ENCODE data around the gene WWOX.
A peak's percentile ranks its signal among the peaks of the same experiment; 100 is the strongest.

WWOX gene

DNA sequence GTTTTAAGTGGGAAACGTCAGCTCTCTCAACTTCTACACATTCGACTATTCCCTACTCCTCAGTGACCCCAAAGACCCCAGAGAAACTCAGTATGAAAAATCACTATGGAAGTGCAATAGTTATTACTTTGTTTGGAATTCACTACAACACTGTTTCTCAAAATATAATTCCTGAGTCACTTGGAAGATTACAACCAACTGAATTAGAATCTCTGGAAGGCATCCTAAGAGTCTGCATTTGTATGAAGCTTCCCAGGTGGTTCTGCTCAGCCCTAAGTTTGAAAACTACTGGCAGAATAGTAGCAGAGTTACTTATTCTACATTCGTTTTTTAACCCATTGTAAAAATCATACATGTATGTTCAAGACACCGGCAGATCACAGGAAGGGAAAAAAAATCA is 975.5 kb downstream of the WWOX start:
- DNase-seq (ENCODE audit: low read depth), result no peak
- no peak for TF ChIP-seq MYC (IDR thresholded peaks at IDR 0.05; ENCODE audit: low read depth, low read length)
- TF ChIP-seq, protein P1, sequence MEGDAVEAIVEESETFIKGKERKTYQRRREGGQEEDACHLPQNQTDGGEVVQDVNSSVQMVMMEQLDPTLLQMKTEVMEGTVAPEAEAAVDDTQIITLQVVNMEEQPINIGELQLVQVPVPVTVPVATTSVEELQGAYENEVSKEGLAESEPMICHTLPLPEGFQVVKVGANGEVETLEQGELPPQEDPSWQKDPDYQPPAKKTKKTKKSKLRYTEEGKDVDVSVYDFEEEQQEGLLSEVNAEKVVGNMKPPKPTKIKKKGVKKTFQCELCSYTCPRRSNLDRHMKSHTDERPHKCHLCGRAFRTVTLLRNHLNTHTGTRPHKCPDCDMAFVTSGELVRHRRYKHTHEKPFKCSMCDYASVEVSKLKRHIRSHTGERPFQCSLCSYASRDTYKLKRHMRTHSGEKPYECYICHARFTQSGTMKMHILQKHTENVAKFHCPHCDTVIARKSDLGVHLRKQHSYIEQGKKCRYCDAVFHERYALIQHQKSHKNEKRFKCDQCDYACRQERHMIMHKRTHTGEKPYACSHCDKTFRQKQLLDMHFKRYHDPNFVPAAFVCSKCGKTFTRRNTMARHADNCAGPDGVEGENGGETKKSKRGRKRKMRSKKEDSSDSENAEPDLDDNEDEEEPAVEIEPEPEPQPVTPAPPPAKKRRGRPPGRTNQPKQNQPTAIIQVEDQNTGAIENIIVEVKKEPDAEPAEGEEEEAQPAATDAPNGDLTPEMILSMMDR (IDR thresholded peaks at IDR 0.05; ENCODE audit: low read depth, low read length), result no peak
- TF ChIP-seq POLR2A (IDR thresholded peaks at IDR 0.05; ENCODE audit: extremely low read depth, insufficient read length), result no peak
- TF ChIP-seq, protein P2, sequence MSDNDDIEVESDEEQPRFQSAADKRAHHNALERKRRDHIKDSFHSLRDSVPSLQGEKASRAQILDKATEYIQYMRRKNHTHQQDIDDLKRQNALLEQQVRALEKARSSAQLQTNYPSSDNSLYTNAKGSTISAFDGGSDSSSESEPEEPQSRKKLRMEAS (IDR thresholded peaks at IDR 0.05; ENCODE audit: low read depth, low read length), result no peak
- H3K4me3 ChIP-seq (ENCODE audit: low read depth, low read length), result no peak overlapping the region

DNA sequence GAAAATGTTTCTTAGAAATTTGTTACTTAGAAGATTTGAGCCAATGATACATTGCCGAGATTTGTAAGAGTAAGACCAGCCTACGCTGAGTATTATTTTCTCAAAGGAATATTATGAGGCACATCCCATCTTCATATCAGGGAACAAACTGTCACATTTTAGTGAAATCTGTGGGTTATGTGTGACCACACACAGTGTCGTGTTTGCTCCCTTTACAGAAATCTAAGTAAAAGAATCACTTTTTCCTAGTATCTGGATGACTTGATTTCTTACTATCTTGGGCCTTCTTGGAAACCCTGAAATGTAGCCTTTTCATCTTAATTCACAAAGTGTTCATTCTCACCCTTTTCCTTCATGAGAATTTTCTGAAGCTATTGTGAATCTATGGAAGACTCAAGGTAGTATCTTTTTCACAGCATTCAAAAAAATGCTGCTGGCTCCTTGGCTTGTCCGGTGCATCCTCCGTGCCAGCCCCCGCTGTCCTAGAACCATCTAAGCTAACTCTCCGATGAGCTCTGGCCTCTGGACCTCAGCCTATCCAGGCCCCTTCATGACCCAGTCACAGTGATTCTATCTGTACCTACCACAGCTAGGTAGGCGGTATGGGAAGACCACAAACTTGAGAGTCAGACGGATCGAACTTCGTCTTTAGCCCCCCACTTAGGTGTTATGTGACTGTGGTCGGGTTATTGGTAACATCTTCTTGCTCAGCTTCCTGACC is 976.8 kb downstream of the WWOX start:
- no peak for DNase-seq (ENCODE audit: low read depth)
- no peak overlapping the region for H3K4me3 ChIP-seq (ENCODE audit: low read depth, low read length)
- TF ChIP-seq, protein P2 (IDR thresholded peaks at IDR 0.05; ENCODE audit: low read depth, low read length), result no peak
- TF ChIP-seq MYC (IDR thresholded peaks at IDR 0.05; ENCODE audit: low read depth, low read length), result no peak

DNA sequence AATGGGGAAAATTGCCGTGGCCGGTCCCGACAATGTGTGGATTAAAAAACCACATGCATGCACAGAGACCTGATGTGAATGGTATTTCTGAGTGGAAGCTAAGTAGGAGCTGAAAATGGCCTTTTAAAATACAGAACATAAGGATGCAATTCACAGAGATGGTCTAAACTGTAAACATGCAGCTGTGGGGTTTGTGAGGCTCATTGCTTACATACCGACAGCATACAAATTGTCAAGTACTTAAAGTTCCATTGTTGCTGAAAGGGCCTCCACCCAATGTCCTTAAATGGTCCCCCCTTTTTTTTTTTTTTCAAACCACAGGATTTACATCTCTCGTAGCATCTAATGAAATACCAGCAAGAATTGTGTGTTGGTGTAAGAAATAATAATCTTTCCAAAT is 977.9 kb downstream of the WWOX start:
- no peak overlapping the region for H3K4me3 ChIP-seq (ENCODE audit: low read depth, low read length)
- TF ChIP-seq POLR2A (IDR thresholded peaks at IDR 0.05; ENCODE audit: extremely low read depth, insufficient read length), result no peak
- TF ChIP-seq MYC (IDR thresholded peaks at IDR 0.05; ENCODE audit: low read depth, low read length), result no peak
- no peak for DNase-seq (ENCODE audit: low read depth)

DNA sequence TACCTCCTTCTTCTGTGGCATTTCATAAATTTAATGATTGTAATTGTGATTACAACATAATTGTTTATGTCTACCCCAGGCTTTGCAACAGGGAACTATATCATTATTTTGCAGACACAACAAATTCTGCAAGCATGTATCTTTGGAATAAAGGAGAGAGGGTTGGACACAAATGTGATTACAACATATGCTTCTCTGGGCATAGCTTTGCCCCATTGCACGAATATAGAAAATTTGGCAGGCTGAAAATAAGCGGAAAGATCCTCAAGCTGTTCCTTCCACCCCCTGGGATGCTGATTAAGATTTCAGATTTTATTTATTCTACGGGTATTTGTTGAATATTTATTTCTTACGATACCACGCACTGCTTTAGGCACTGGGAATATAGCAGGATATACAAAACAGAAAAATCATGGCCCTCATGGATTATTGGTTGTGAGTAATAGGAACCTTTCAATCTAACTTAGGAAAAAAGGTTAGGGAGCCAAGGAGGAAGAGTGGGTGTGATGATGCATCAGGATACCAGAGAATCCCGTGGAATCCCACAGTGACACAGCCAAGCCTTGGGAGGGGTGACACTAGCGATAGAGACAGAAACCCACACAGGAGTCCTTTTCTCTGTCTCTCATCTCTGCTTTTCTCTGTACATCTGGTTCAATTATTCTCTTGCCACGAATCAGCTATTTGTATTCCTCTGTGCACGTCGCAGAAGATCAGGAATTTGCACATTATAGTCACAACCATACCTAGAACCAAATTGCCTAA is 980.4 kb downstream of the WWOX start:
- H3K4me3 ChIP-seq (ENCODE audit: low read depth, low read length), result no peak overlapping the region
- no peak for TF ChIP-seq POLR2A (IDR thresholded peaks at IDR 0.05; ENCODE audit: extremely low read depth, insufficient read length)
- TF ChIP-seq MYC (IDR thresholded peaks at IDR 0.05; ENCODE audit: low read depth, low read length), result no peak
- TF ChIP-seq, protein P2 (IDR thresholded peaks at IDR 0.05; ENCODE audit: low read depth, low read length), result no peak
- TF ChIP-seq, protein P1 (IDR thresholded peaks at IDR 0.05; ENCODE audit: low read depth, low read length), result no peak
- no peak for DNase-seq (ENCODE audit: low read depth)

DNA sequence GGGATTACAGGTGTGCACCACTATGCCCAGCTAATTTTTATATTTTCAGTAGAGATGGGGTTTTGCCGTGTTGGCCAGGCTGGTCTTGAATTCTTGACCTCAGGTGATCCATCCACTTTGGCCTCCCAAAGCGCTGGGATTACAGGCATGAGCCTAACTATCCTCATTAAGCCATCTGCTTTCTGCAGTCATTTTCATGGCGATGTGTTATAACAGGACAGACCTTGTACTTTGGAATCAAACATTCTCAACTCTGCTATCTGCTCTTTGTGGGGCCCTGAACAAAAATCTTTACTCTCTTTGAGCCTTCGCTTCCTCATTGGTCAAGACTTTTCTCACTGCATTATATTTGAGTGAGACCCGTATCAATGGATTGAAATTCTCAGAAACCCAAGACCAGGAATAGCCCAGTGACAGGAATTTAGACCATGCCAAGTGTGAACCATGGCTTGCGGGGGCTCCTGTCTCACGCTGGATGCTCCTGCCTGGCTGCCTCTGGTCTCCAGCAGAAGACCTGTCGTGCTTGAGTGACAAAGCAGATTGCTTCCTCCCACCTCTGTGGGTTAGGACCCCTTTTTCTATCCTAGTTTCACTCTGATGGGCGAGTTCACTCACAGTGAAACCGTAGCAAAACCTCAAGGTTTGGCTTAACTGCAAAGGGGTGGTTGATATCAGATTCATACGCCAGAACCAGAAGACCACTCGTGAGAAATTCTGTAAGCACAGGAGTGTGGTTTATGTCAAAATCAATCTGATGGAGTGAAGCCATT is 982.0 kb downstream of the WWOX start:
- no peak overlapping the region for H3K4me3 ChIP-seq (ENCODE audit: low read depth, low read length)
- no peak for DNase-seq (ENCODE audit: low read depth)
- TF ChIP-seq, protein P1 (IDR thresholded peaks at IDR 0.05; ENCODE audit: low read depth, low read length), result no peak
- TF ChIP-seq, protein P2 (IDR thresholded peaks at IDR 0.05; ENCODE audit: low read depth, low read length), result no peak
- no peak for TF ChIP-seq MYC (IDR thresholded peaks at IDR 0.05; ENCODE audit: low read depth, low read length)
- no peak for TF ChIP-seq POLR2A (IDR thresholded peaks at IDR 0.05; ENCODE audit: extremely low read depth, insufficient read length)

DNA sequence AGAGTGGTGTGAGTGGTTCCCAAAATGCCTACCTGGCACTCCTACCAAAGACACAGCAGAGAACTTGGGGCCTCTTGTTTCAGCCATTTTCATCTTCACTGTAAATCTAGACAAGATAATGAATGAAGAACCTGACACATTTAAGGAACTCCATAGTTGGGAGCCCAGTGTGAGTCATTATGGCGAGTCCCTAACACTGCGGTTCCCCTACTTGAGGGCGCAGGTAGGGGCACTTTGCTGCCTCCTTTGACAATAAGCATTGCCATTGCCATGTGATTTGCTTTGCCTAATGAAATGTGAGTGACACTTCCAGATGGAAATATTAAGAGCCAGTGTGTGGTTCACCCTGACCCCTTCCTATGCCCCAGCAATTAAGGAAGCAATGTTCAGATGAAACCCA is 983.5 kb downstream of the WWOX start:
- DNase-seq (ENCODE audit: low read depth), result peak; percentile 34
- no peak overlapping the region for H3K4me3 ChIP-seq (ENCODE audit: low read depth, low read length)
- TF ChIP-seq, protein P2 (IDR thresholded peaks at IDR 0.05; ENCODE audit: low read depth, low read length), result no peak
- TF ChIP-seq, protein P1 (IDR thresholded peaks at IDR 0.05; ENCODE audit: low read depth, low read length), result no peak

Data from NB4 (cell line).